GM12878 (cell line): Measurements from ENCODE around the gene DYNC2H1. TPM values are rescaled to one million over a fixed set of nuclear protein-coding genes. Genes with fewer than 3 reads are reported as not detected.

Experiments used
- ATAC-seq: fragments of 200-7000 bp; cut with Tn5 transposase; 3 replicates; pipeline ENCODE4 v1.9.1; 2020; ENCODE audit warnings: mild to moderate bottlenecking, moderate library complexity
- BruUV-seq: library from RNA; stranded (reverse); fragments of 400-500 nt; replicated peaks from 2 replicates; lab custom pipeline; 2021; lab: Mats Ljungman, UMichigan
- CTCF ChIA-PET: fragments of 300-600 bp; sonication (Branson Sonifier 250); formaldehyde crosslinking; extraction: SDS; loops from one replicate; lab custom pipeline; 2021; ENCODE audit warnings: inconsistent platforms; lab: Yijun Ruan, JAX
- POLR2A ChIA-PET: fragments of 350-600 bp; formaldehyde crosslinking; extraction: SDS; loops from one replicate; lab custom pipeline; 2021; ENCODE audit warnings: inconsistent platforms; lab: Charles Lee
- RAD21 ChIA-PET: fragments of 300-600 bp; sonication (Branson Sonifier 250); formaldehyde crosslinking; loops from one replicate; lab custom pipeline; 2023; ENCODE audit warnings: antibody characterized with exemption; ENCODE audit not compliant: unreplicated experiment; lab: Charles Lee
- SMC1A ChIA-PET: fragments of 300-600 bp; sonication (Branson Sonifier 250); formaldehyde crosslinking; loops from one replicate; lab custom pipeline; 2023; ENCODE audit not compliant: unreplicated experiment, uncharacterized antibody; lab: Charles Lee
- DNase-seq: peaks from one replicate; pipeline ENCODE4 v3.0.0-alpha.2; 2011; ENCODE audit warnings: low read depth, low spot score
- FAIRE-seq: peaks from 3 replicates; lab custom pipeline; 2011; peaks lifted over from hg19 to GRCh38; lab: Jason Lieb, UNC
- H2AFZ ChIP-seq: 2 replicates; pipeline ENCODE4 v1.6.0; 2011; ENCODE audit warnings: low read depth, low read length, control low read depth; ENCODE audit not compliant: control insufficient read depth
- H3K27ac ChIP-seq: 2 replicates; pipeline ENCODE4 v1.5.1; 2011; ENCODE audit warnings: control low read depth; ENCODE audit not compliant: control insufficient read depth, insufficient read depth
- H3K27me3 ChIP-seq, 2 experiments: replicated peaks in 1 of 2; 2 replicates each; pipeline versions ENCODE4 v1.6.0 to v1.6.1; 2011; ENCODE audit warnings: low read length in 1 of 2; ENCODE audit not compliant: control insufficient read depth in 2 of 2, insufficient read depth in 2 of 2
- H3K36me3 ChIP-seq, 2 experiments: 2 replicates each; pipeline ENCODE4 v1.5.1; 2011; ENCODE audit warnings: low read length in 1 of 2; ENCODE audit not compliant: control insufficient read depth in 2 of 2, insufficient read depth in 2 of 2
- H3K4me1 ChIP-seq: 2 replicates; pipeline ENCODE4 v1.6.1; 2011; ENCODE audit warnings: mild to moderate bottlenecking, low read length, moderate library complexity, mixed read lengths; ENCODE audit not compliant: control insufficient read depth, insufficient read depth
- H3K4me2 ChIP-seq: 2 replicates; pipeline ENCODE4 v1.6.0; 2011; ENCODE audit warnings: control low read depth; ENCODE audit not compliant: control insufficient read depth, insufficient read depth
- H3K4me3 ChIP-seq: fragments of 200-600 bp; sonication (generic); 2 replicates; pipeline ENCODE4 v1.5.1; 2016
- H3K79me2 ChIP-seq: 2 replicates; pipeline ENCODE4 v1.6.0; 2011; ENCODE audit warnings: low read length; ENCODE audit not compliant: control insufficient read depth, insufficient read depth
- H3K9ac ChIP-seq: 2 replicates; pipeline ENCODE4 v1.8.0; 2011; ENCODE audit warnings: low read length, control low read depth, mixed read lengths; ENCODE audit not compliant: control insufficient read depth, insufficient read depth
- H3K9me3 ChIP-seq: replicated peaks from 3 replicates; pipeline ENCODE4 v1.5.1; 2011; ENCODE audit warnings: mild to moderate bottlenecking, low read length; ENCODE audit not compliant: control insufficient read depth, insufficient read depth
- H4K20me1 ChIP-seq: 2 replicates; pipeline ENCODE4 v1.6.0; 2011; ENCODE audit not compliant: control insufficient read depth, insufficient read depth
- CHD1 ChIP-seq: IDR thresholded peaks from 2 replicates; pipeline ENCODE4 v1.6.1; 2012; ENCODE audit warnings: low read depth, low read length, improper control_type of control experiment
- CHD2 ChIP-seq: IDR thresholded peaks from 2 replicates; pipeline ENCODE4 v1.6.1; 2011; ENCODE audit warnings: low read depth, low read length, improper control_type of control experiment, borderline replicate concordance
- HCFC1 ChIP-seq: fragments of 150-350 bp; IDR thresholded peaks from 2 replicates; pipeline ENCODE4 v1.6.1; 2014; ENCODE audit warnings: low read length
- JUND ChIP-seq: IDR thresholded peaks from 2 replicates; pipeline ENCODE4 v1.6.1; 2012; ENCODE audit warnings: low read depth, mild to moderate bottlenecking, low read length, improper control_type of control experiment, moderate library complexity
- KDM1A ChIP-seq: fragments of 200-600 bp; sonication (generic); IDR thresholded peaks from 2 replicates; pipeline ENCODE4 v1.6.1; 2016; ENCODE audit warnings: borderline replicate concordance
- MEF2B ChIP-seq: fragments of 450-650 bp; IDR thresholded peaks from 2 replicates; pipeline ENCODE4 v1.6.1; 2018; ENCODE audit warnings: mild to moderate bottlenecking, moderate library complexity; ENCODE audit not compliant: partially characterized antibody, poor library complexity, severe bottlenecking
- MTA2 ChIP-seq: fragments of 450-650 bp; IDR thresholded peaks from 2 replicates; pipeline ENCODE4 v1.6.1; 2016; ENCODE audit warnings: low read depth, mild to moderate bottlenecking, moderate library complexity
- NFYB ChIP-seq: IDR thresholded peaks from 2 replicates; pipeline ENCODE4 v1.6.1; 2011; ENCODE audit warnings: low read depth, mild to moderate bottlenecking, low read length, improper control_type of control experiment, moderate library complexity; ENCODE audit not compliant: insufficient read depth
- RAD51 ChIP-seq: fragments of 450-650 bp; IDR thresholded peaks from 2 replicates; pipeline ENCODE4 v1.6.1; 2016; ENCODE audit warnings: moderate library complexity, mild to moderate bottlenecking, inconsistent platforms
- RELB ChIP-seq: fragments of 450-650 bp; IDR thresholded peaks from 2 replicates; pipeline ENCODE4 v1.6.1; 2017; ENCODE audit warnings: low read depth, mild to moderate bottlenecking, moderate library complexity
- SMAD5 ChIP-seq: IDR thresholded peaks from 2 replicates; pipeline ENCODE4 v1.6.1; 2016; ENCODE audit warnings: antibody characterized with exemption, low read depth
- TAF1 ChIP-seq: IDR thresholded peaks from 2 replicates; pipeline ENCODE4 v1.6.1; 2011; ENCODE audit warnings: mild to moderate bottlenecking, low read depth, low read length, borderline replicate concordance
- TBL1XR1 ChIP-seq: IDR thresholded peaks from 2 replicates; pipeline ENCODE4 v1.6.1; 2012; ENCODE audit warnings: low read depth, low read length, improper control_type of control experiment
- USF2 ChIP-seq: IDR thresholded peaks from 2 replicates; pipeline ENCODE4 v1.6.1; 2011; ENCODE audit warnings: low read depth, low read length, improper control_type of control experiment, borderline replicate concordance
- ZNF622 ChIP-seq: fragments of 450-650 bp; IDR thresholded peaks from 2 replicates; pipeline ENCODE4 v1.6.1; 2017; ENCODE audit warnings: mild to moderate bottlenecking, inconsistent platforms
- WGBS: methylation state at CpG from one replicate; pipeline ENCODE4 v1.1.6; 2016; ENCODE audit warnings: low lambda C conversion rate; ENCODE audit not compliant: insufficient replicate concordance, insufficient coverage; ENCODE audit errors: missing lambda C conversion rate; 5-methylcytosine and 5-hydroxymethylcytosine counted together
- in situ Hi-C: fragments of 300-500 bp; cut with MboI; formaldehyde crosslinking; loops from 9 replicates; pipeline ENCODE4 v1.14.3; 2018; ENCODE audit warnings: mixed read lengths
- intact Hi-C: fragments of 100-400 bp; cut with micrococcal nuclease; formaldehyde crosslinking; loops from one replicate; pipeline ENCODE4 v1.14.2; 2022; ENCODE audit not compliant: unreplicated experiment
- polyA plus RNA-seq, 11 experiments: library from polyadenylated mRNA; depleted of rRNA in 4 of 11; unstranded in 6 of 11; stranded (reverse) in 5 of 11; fragments of >200 nt; fragmentation: Nextera tagmentation in 4 of 11; fragmentation: Illumina TruSeq in 1 of 11; extraction: Ambion mirVana in 4 of 11; extraction: Trizol in 1 of 11; gene quantifications; 1 replicate in 1 of 11; 2 replicates in 10 of 11; pipeline versions ENCODE4 v1.2.1 to v1.2.3, GENCODE V29; 2011 to 2016; ENCODE audit warnings: inconsistent platforms in 2 of 11, missing spikeins in 2 of 11, low read depth in 1 of 11
- total RNA-seq, 4 experiments: library from RNA; depleted of rRNA in 3 of 4; stranded (reverse); fragments of >200 nt in 3 of 4; fragmentation: Illumina TruSeq in 1 of 4; extraction: Trizol in 1 of 4; gene quantifications; 2 replicates each; pipeline versions ENCODE4 v1.2.1 to v1.2.3, GENCODE V29; 2013 to 2021

DYNC2H1 gene
- total and polyA plus RNA-seq, 10 of the 15 experiments (the other 5 are each of a cell fraction or from before 2014, with no cell fraction given), result 0.12 to 3.9 (median 0.23) TPM; not detected in 2

- intact Hi-C loops, result no loop called here
- Histone ChIP-seq H4K20me1 (no peaks in the 10 kb centered on the region), H3K9me3 (no peaks in the 10 kb centered on the region), H3K4me2 (no peak overlapping the region), H3K9ac (no peak overlapping the region), H3K4me1 (no peaks in the 10 kb centered on the region), H2AFZ (no peak overlapping the region), H3K36me3 (no peaks in the 10 kb centered on the region), H3K27ac (no peak overlapping the region), H3K79me2 (no peaks in the 10 kb centered on the region), H3K4me3 (no peak overlapping the region), H3K27me3 (no peaks in the 10 kb centered on the region)
- in situ Hi-C loops, result no loop called here
- FAIRE-seq (no peak), DNase-seq (no peak), ATAC-seq (no peak)
- RAD21 ChIA-PET, result no interaction called here
- CTCF ChIA-PET, result no interaction called here
- POLR2A ChIA-PET, result no interaction called here
- BruUV-seq, result no TSS peak
- SMC1A ChIA-PET, result no interaction called here
- TF ChIP-seq MTA2 (no peak), USF2 (no peak), TBL1XR1 (no peak), KDM1A (no peak), HCFC1 (no peak), CHD2 (no peak), MEF2B (no peak), ZNF622 (no peak), TAF1 (no peak), CHD1 (no peak), NFYB (no peak), JUND (no peak), RELB (no peak), SMAD5 (no peak), RAD51 (no peak)
- 2% methylated on average over 2 of the region's 2 CpGs for WGBS
Measured at GRCh38 chr11:103349595-103349994, 240.4 kb downstream of the DYNC2H1 start.
